Suppressor macrophage treated with lipopolysaccharide for 1 hour (primary cell): Measurements from ENCODE around the gene CHCHD6.

Source experiments
- DNase-seq, 3 donors: peaks; one replicate each; pipeline ENCODE4 v3.0.0-alpha.2; 2020 to 2022

The CHCHD6 gene

DNA sequence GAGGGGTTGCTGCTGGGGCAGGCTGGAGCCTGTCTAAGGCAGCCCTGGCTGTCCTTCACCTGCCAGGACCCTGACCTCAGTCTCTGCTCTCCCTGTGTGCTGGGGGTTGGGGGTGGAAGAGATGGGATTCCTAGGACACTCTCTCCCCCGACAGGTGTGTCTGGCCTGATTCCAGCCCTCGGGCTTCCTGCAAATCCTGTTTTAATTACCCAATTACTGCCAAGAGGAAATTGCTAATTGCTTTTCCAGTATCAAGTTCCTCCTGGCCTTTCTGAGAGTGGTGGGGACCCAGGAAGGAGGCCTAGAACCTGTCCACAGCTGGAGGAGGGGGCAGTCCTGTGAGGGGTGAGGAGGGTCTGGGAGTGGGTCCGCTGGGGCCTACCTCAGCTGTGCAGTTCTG lies 294.7 kb downstream of the CHCHD6 start:
- DNase-seq: no peak

DNA sequence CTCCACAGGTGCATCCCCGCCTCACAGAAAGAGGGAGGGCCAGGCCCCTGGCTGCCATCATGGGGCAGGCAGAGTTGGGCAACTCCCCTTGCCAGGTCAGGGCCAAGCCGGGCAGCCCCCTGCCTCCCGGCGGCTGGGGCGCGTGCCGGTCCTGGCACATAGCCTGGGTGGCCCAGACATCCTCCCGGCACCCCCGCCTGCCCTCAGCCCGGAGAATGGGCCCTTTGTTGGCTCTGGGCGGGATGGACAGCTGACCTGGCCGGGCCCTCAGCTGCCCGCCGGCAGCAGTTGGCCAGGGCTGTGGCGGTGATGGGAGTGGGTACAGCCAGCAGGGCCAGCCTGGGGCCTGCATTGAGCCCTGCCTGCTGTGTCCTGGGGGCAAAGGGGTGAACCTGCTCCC lies 295.3 kb downstream of the CHCHD6 start:
- DNase-seq: no peak

DNA sequence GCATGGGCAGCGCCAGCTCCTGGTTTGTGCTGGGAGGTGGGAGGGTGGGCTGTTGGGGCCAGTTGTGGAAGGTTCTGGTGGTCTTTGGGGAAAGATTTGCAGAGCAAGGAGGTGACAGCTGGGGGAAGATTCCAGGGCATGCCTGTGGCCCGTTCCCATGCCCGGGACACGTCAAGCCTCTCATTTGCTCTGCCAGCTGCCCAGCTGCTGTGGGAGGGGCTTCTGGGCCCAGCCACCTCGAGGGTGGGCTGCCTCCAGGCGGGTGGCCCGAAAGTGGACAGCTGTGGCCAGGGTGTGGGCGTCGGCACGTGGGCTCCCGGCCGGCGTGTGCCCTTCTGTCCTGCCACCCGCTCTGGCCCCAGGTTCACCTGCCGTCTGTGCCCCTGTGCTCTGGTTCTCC lies 296.1 kb downstream of the CHCHD6 start:
- no peak for DNase-seq

DNA sequence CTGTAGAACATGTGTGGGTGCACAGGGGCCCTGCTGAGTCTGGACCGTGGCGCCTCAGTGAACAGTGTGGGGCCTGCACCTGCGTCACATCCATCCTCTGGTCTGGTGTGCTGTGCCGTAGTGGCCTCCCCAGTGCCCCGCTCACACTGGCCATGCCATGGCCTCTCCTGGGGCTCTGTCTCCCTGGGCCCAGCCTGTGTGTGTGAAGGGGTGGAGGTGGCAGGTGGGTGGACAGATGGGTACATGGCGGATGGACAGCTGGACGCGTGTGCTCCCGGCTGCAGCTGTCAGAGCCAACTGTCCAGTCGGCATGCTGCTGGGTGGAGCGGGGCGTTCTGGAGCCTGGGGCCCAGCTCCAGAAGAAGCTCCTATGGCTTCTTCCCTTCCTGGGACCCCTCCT lies 296.7 kb downstream of the CHCHD6 start:
- no peak for DNase-seq

DNA sequence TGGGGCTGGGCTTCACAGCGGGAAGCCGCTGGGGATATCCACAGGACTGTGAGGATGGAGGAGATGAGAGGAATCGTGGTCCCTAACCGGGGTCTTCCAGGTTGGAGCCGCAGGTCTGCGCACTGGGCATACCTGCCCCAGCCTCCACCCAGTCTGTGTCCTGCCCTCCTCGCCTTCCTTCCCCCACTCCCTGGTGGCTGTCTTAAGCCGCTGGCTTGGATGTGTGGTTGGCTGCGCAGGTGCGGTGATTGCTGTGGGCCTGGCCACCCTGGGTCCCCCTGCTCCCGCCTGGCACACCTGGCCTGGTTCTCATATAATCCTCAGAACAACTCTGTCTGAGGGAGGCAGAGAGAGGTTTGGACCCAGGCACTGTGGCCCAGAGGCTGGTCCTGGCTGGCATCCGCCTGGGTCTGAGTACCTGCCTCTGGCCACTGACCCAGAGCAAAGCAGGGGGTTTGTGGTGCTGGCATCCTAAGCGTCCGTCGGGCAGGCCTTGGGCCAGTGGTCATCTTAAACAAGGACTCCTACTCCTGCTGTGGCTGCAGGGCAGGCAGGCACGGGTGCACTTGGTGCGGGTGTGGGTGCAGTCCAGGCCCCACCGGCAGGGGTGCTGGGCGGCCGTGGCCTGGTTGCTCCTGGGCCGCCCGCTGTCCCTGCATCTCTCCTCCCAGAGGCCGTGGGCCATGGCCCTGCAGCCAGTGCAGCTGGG lies 297.6 kb downstream of the CHCHD6 start:
- DNase-seq: no peak

DNA sequence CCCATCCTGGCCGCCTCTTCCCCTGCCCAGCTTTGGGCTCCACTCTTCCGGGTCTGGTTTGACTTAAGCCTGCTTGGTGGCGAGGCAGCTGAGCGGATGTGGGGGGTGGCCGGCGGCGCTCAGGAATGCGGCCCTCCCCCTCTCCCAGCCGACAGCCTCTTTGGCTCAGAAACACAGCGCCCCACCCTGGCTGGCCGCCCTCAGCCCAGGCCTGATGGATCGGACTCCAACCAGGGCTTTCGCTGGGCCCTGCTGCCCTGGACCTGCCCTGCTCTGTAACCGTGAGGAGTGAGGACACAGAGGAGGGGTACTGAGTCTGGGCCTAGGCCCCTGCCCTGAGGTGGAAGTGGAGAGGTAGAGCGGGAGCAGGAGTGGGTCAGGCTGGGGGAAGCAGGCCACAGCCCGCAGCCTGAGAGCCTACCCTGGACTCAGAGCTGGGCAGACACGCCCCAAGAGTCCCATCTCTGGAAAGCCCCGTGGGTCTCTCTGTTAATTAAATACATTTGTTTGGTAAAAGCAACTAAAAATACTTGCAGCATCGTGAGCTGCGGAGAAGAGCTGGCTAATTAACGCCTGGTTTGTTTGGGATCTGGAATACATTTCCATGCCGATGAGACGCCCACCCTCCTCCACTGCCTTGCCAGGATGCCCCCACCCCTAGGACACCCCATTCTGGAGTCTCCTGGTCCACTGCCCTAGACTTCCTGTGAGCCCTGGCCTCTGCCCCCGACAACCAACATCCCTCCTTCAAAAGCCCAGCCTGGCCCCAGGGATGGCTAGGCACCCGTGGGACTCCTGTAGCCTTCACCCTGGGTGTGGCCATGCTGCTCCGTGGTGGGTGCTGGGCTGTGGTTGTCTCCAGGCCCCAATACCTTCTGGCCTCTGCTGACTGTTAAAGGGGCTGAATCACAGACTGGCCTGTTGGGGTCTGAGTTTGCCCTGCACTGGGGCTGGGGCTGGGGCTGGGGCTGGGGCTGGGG lies 298.4 kb downstream of the CHCHD6 start:
- no peak for DNase-seq

DNA sequence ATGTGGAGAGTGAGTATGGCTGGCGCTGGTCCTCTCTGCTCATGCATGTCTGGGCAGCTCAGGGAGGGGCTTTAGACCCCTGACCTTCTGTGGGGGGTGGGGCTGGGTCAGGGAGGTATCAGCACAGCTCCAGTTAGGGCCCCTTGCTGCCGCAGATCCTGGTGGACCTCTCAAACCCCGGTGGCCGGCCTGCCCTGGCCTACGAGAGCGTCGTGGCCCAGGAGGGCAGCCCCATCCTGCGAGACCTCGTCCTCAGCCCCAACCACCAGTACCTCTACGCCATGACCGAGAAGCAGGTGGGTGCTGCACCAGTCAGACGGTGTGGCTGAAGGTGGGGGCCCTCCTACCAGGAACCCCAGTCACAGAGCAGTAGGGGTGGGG lies 299.1 kb downstream of the CHCHD6 start:
- no peak for DNase-seq

DNA sequence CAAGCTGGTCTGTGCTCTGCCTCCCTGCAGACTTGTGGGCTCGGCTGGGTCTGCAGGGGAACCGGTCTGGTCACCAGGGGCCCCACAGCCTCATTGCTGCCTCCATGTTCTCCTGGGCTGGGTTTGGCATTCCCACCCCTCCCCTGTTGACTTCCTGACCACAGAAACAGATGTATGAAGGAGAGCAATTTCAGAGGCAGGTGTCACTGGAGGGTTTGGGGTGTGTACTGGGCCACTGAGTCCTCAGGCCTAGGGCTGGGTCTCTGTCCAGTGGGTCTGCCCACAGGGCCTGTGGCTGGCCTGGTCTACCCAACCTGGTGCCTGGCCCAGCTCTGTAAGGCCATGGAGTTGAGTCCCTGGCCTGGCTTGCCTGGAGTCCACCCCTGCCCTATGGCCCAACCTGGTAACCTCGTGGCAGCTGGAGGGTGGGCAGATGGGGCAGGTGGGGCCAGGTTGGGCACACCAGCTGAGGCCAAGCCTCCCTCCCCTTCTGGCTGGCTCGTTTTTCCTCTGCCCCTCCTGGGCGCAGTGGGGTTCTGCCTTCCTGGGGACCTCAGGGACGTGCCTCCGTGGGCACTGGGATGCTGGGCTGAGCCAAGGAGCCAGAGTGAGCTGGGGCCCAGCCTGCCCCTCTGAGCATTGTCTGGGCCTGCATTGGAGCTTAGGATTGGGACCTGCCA lies 299.7 kb downstream of the CHCHD6 start:
- no peak for DNase-seq

DNA sequence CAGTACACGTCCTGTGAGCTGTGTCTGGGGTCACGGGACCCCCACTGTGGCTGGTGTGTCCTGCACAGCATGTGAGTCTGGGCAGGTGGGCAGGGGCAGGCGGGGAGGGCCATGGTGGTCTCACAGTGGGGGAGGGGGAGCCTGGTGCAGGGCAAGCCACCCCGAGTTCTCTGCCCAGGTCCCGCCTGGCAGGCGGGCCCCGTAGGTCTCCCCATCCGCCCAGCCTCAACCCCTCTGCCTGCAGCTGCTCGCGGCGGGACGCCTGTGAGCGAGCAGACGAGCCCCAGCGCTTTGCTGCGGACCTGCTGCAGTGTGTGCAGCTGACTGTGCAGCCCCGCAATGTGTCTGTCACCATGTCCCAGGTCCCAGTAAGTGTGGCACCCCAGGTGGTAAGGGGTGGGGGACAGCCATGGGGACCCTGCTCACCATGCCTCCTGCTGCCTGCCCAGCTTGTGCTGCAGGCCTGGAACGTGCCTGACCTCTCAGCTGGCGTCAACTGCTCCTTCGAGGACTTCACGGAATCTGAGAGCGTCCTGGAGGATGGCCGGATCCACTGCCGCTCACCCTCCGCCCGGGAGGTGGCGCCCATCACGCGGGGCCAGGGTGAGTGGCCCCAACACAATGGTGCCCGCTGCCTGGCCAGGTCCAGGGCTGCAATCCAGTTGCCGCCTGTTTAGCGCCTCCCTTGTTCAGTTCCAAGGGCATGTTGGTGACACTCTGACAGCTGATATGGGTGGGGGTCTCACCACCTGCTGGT lies 300.8 kb downstream of the CHCHD6 start:
- no peak for DNase-seq

DNA sequence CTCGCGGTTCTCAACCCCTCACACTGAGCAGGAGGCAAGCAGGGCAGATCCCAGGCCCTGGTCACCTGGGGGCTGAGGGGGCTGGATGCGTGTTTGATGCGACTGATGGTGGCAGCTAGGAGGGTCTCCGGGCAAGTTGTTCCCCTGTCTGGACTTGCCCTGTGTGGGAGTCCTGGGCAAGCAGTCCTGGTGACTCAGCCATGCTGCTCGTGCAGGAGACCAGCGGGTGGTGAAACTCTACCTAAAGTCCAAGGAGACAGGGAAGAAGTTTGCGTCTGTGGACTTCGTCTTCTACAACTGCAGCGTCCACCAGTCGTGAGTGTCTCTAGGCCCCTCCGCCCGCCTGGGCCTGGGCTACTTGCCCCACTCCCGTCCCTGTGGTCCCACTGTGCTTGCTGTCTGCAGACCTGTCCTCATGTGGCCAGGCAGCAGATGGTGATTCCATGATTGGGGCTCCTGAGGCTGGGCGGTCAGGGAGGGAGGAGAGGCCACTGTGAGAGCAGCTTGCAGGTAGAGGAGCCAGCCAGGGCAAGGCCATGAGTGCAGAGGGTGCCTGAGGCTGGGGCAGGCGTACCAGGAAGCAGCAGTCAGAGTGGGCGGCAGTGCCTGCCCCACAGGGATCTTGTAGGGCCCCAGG lies 301.9 kb downstream of the CHCHD6 start:
- DNase-seq: no peak

DNA sequence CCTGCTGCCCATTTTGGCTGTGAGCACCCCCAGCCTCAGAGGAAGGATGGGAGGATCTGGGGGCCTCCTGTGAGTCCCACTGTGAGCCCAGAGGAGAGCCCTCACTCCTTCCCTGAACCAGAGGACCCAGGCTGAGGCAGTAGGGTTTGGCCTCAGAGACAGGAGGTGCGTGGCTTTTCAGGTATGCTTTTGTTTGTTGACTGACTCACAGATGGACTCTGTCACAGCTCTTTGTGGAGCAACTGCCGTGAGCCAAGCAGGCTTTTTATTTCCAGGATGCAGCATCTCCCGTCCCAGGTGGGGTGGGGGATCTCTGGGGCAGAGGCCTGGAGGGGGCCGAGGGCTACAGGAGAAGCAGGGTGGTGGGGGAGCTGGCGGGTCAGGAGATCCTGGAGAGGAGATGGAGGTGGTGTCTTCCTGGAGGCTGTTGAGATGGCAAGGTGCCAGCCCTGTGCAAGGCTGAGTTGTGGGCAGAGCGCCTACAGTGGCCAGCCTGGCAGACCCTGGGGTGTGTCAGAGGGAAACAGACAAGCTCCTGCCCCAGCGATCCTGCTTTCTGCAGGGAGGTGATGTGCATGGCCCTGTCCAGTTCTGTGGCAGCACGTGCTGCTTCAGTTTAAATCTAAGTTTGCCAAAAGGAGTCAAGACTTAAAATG lies 302.9 kb downstream of the CHCHD6 start:
- no peak for DNase-seq

DNA sequence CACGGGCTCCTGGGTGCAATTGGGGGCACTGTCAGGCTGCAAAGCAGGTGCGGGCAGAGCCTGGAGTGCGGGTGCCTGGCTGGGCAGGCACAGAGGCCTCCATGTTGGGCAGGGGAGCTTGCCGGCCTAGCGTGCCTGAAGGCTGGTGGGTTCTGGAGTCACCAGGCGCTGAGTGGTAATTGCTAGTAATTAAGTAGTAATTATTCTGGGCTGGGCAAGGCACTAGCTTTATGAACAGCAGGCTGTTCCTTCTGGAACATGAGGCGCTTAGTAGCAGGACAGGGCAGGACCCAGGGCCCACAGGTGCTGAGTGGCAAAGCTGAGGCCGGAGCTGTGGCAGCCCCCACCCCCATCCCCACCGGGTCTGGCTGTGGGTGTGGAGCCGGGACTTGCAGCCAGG lies 304.2 kb downstream of the CHCHD6 start:
- no peak for DNase-seq

DNA sequence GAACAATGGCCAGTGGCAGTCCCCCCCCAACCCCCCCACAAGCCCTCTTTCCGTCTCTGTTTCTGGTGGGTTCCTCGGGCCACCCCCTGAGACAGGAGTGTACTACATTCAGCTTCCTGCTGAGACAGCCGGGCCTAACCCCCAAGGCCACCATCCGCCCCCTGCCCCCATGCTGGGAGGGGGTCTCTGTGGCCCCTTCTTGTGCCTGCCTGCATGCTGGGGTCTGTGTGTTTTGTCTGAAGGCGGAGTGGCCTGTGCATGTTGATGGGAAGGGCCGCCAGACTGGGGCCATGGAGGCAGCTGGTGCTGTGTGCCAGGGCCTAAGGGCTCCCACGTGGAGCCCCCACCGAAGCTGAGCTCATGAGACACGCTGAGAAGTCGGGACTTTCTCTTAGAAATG lies 305.5 kb downstream of the CHCHD6 start:
- no peak for DNase-seq
